Measurements from ENCODE around the gene LYAR. TPM values are rescaled to one million over a fixed set of nuclear protein-coding genes. Genes with fewer than 3 reads are reported as not detected.
A peak's percentile ranks its signal among the peaks of the same experiment; 100 is the strongest.

The LYAR gene
- total RNA-seq, 1 donor from 2014 or later: 24.7 TPM

DNA sequence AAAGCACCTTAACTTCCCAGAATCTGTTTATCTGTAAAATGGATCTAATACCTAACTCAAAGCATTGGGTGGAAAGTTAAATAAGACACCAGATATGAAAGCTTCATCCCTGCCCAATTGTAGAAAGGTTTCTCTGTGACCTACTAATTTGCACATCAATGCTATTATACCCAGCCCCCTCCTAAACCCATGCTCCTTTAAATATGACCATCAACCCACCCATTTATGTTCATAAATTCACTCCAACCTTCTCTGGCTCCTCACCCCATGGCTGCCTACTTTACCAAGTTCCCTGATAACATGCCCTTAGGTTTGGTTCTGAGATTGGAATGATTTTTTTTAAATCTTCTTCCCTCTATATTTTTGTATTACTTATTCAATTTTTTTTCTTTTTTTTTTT is 1.9 kb downstream of the LYAR start:
- H3K36me3 Mint-ChIP-seq (ENCODE audit: low read depth): no peaks in the 10 kb centered on the region
- H3K4me3 Mint-ChIP-seq: peak overlapping the region; percentile 72

GRCh38 chr4:4284827-4285618 is 4.9 kb downstream of the LYAR start:
- H3K36me3 Mint-ChIP-seq (ENCODE audit: low read depth): no peaks in the 10 kb centered on the region
- TF ChIP-seq CTCF (conservative IDR thresholded peaks at IDR 0.05): no peak
- DNase-seq (ENCODE audit: low read depth, low spot score): no peak
- no peaks in the 10 kb centered on the region for H3K9me3 Mint-ChIP-seq
- no peak overlapping the region for H3K27ac Mint-ChIP-seq (ENCODE audit: unreplicated experiment)
- no peaks in the 10 kb centered on the region for H3K27me3 Mint-ChIP-seq (ENCODE audit: low read depth)
- peak overlapping the region; percentile 1 for H3K4me3 Mint-ChIP-seq
- peaks cover 11% of the 10 kb centered on the region for H3K4me1 Mint-ChIP-seq

More for the DNA sequence above, 1.9 kb downstream of the LYAR start:
- Mint-ChIP-seq H3K27ac (ENCODE audit: unreplicated experiment) (no peak overlapping the region), H3K9me3 (no peaks in the 10 kb centered on the region), H3K4me1 (peaks cover 28% of the 10 kb centered on the region), H3K27me3 (ENCODE audit: low read depth) (no peaks in the 10 kb centered on the region)
- DNase-seq (ENCODE audit: low read depth, low spot score): no peak
- no peak for TF ChIP-seq CTCF (conservative IDR thresholded peaks at IDR 0.05)

DNA sequence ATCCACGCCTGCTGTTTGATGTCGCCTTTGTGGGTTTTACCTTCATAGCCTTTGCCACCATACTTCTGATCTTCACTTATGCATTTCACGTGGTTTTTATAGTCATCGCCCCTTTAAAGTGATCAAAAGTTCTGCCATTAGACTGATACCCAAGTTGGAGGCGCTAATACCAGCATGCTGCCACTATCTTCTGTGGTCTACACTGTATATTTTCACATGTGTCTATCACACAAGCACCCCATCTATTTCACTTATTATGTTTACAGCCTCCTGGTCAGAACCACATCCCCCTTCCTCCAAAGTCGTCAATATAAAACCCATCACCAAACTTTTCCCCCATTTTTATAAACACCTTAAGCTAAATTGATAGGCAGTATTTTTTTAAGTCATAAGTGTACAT is 8.2 kb downstream of the LYAR start:
- H3K9me3 Mint-ChIP-seq: no peaks in the 10 kb centered on the region
- DNase-seq (ENCODE audit: low read depth, low spot score): no peak
- no peaks in the 10 kb centered on the region for H3K27me3 Mint-ChIP-seq (ENCODE audit: low read depth)
- no peak overlapping the region for H3K27ac Mint-ChIP-seq (ENCODE audit: unreplicated experiment)
- no peak for TF ChIP-seq CTCF (conservative IDR thresholded peaks at IDR 0.05)
- H3K4me1 Mint-ChIP-seq: no peaks in the 10 kb centered on the region
- no peaks in the 10 kb centered on the region for H3K36me3 Mint-ChIP-seq (ENCODE audit: low read depth)
- H3K4me3 Mint-ChIP-seq: no peak overlapping the region

- no peaks in the 10 kb centered on the region for H3K4me1 Mint-ChIP-seq
- H3K27me3 Mint-ChIP-seq (ENCODE audit: low read depth): no peaks in the 10 kb centered on the region
- H3K27ac Mint-ChIP-seq (ENCODE audit: unreplicated experiment): peak overlapping the region; percentile 57
- no peak for TF ChIP-seq CTCF (conservative IDR thresholded peaks at IDR 0.05)
- peaks cover 6% of the 10 kb centered on the region for H3K36me3 Mint-ChIP-seq (ENCODE audit: low read depth)
- H3K4me3 Mint-ChIP-seq: no peak overlapping the region
- no peak for DNase-seq (ENCODE audit: low read depth, low spot score)
- no peaks in the 10 kb centered on the region for H3K9me3 Mint-ChIP-seq
These were observed 12.4 kb downstream of the LYAR start for GRCh38 chr4:4277531-4277930.

DNA sequence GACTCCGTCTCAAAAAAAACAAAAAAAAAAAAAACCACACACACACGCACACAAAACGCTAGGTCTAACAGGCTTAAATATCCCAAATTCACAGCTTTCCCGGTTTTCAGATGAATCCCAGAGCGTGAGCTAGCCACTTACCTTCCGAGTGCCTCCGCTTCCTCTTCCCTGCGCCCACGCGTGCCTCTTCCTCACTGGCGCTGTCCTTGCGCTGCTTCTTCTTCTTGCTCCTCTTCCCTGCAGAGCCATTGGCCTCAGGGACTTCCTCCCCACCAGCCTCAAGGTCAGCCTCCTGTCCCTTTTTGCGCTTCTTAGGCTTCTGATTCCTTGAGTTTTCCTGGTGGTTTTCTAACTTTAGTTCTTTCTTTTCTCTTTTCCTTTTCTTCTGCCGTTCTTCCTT is 15.7 kb downstream of the LYAR start:
- H3K4me3 Mint-ChIP-seq: no peak overlapping the region
- no peaks in the 10 kb centered on the region for H3K9me3 Mint-ChIP-seq
- DNase-seq (ENCODE audit: low read depth, low spot score): no peak
- H3K36me3 Mint-ChIP-seq (ENCODE audit: low read depth): peaks cover 6% of the 10 kb centered on the region
- no peak for TF ChIP-seq CTCF (conservative IDR thresholded peaks at IDR 0.05)
- no peaks in the 10 kb centered on the region for H3K4me1 Mint-ChIP-seq
- no peaks in the 10 kb centered on the region for H3K27me3 Mint-ChIP-seq (ENCODE audit: low read depth)
- H3K27ac Mint-ChIP-seq (ENCODE audit: unreplicated experiment): no peak overlapping the region

All from neural crest cell (in vitro differentiated cells).